Natural killer cell (primary cell): ENCODE data around the gene MINDY1. TPM values are rescaled to one million over a fixed set of nuclear protein-coding genes. Genes with fewer than 3 reads are reported as not detected.

Source experiments
- ATAC-seq, 3 donors: fragments of 150-1000 bp in 2 of 3; fragments of 200-7000 bp in 1 of 3; cut with Tn5 transposase; 1 replicate in 1 of 3; 2 replicates in 2 of 3; pipeline ENCODE4 v1.10.0; 2021; ENCODE audit warnings: mild to moderate bottlenecking in 2 of 3, moderate library complexity in 2 of 3
- DNase-seq, 2 donors: peaks; one replicate each; pipeline versions ENCODE4 v3.0.0 to v3.0.0-alpha.2; 2013 to 2021; ENCODE audit warnings: mixed read lengths in 1 of 2
- H3K27ac ChIP-seq: one replicate; pipeline ENCODE4 v1.5.1; 2013; ENCODE audit warnings: mild to moderate bottlenecking, low read length
- H3K27me3 ChIP-seq: one replicate; pipeline ENCODE4 v1.6.1; 2013; ENCODE audit warnings: low read length; ENCODE audit not compliant: control insufficient read depth, insufficient read depth
- H3K36me3 ChIP-seq: one replicate; pipeline ENCODE4 v1.6.1; 2013; ENCODE audit warnings: low read length; ENCODE audit not compliant: control insufficient read depth, insufficient read depth
- H3K4me1 ChIP-seq: one replicate; pipeline ENCODE4 v1.6.1; 2013; ENCODE audit warnings: low read length; ENCODE audit not compliant: control insufficient read depth, insufficient read depth
- H3K4me3 ChIP-seq: one replicate; pipeline ENCODE4 v1.5.1; 2013; ENCODE audit warnings: low read length
- H3K9me3 ChIP-seq: one replicate; pipeline ENCODE4 v1.6.1; 2013; ENCODE audit warnings: low read length; ENCODE audit not compliant: control insufficient read depth, insufficient read depth
- H3K27ac Mint-ChIP-seq, 2 donors: one replicate each; pipeline ENCODE4 v1.8.0; 2022; ENCODE audit warnings: mild to moderate bottlenecking in 2 of 2, mixed read lengths in 2 of 2, moderate library complexity in 1 of 2
- H3K27me3 Mint-ChIP-seq, 2 donors: one replicate each; pipeline ENCODE4 v1.8.0; 2022; ENCODE audit warnings: low read depth in 2 of 2, mixed read lengths in 2 of 2
- H3K36me3 Mint-ChIP-seq: one replicate; pipeline ENCODE4 v1.8.0; 2022; ENCODE audit warnings: mixed read lengths
- H3K4me1 Mint-ChIP-seq, 2 donors: one replicate each; pipeline ENCODE4 v1.8.0; 2022; ENCODE audit warnings: mixed read lengths in 2 of 2
- H3K4me3 Mint-ChIP-seq: one replicate; pipeline ENCODE4 v1.8.0; 2022; ENCODE audit warnings: mild to moderate bottlenecking, moderate library complexity, mixed read lengths
- H3K9me3 Mint-ChIP-seq, 2 donors: one replicate each; pipeline ENCODE4 v1.8.0; 2022; ENCODE audit warnings: mixed read lengths in 2 of 2
- WGBS: methylation state at CpG from one replicate; pipeline ENCODE4 v1.1.7; 2013; ENCODE audit warnings: missing lambda C conversion rate; ENCODE audit not compliant: insufficient coverage; 5-methylcytosine and 5-hydroxymethylcytosine counted together
- intact Hi-C: fragments of 100-400 bp; cut with micrococcal nuclease; formaldehyde crosslinking; loops from one replicate; pipeline ENCODE4 v1.14.2; 2022
- total RNA-seq, 4 donors: library from RNA; stranded (reverse); fragments of 120-200 nt in 1 of 4; gene quantifications; one replicate each; pipeline versions ENCODE4 v1.2.3 to v1.2.4, GENCODE V29; 2013 to 2022
- TF ChIP-seq, protein P1 (sequence below): fragments of 200-600 bp; IDR thresholded peaks from one replicate; pipeline ENCODE4 v1.8.0; 2022; ENCODE audit warnings: antibody characterized with exemption

Gene MINDY1
- total RNA-seq, 3 donors from 2014 or later (not counting 1 experiment from before 2014, with no cell fraction given) = 14.0 to 15.6 (median 15.2) TPM

GRCh38 chr1:151005729-151006319 is 878 bp downstream of the MINDY1 start:
- intact Hi-C loops = no loop called here
- Histone ChIP-seq H3K4me3 (peak overlapping the region; percentile 51), H3K36me3 (no peaks in the 10 kb centered on the region), H3K27me3 (no peaks in the 10 kb centered on the region), H3K27ac (peak overlapping the region; percentile 95), H3K4me1 (peaks cover 63% of the 10 kb centered on the region), H3K9me3 (no peaks in the 10 kb centered on the region)
- WGBS = 57% methylated on average over 3 of the region's 4 CpGs
- peak overlapping the region; percentile 94 for H3K4me3 Mint-ChIP-seq
- H3K9me3 Mint-ChIP-seq = no peaks in the 10 kb centered on the region
- peak overlapping the region; percentile 95 to 96 for H3K27ac Mint-ChIP-seq
- ATAC-seq = no peak
- H3K27me3 Mint-ChIP-seq = no peaks in the 10 kb centered on the region
- H3K4me1 Mint-ChIP-seq = peaks cover 47 to 60% of the 10 kb centered on the region in 2 donors
- H3K36me3 Mint-ChIP-seq = no peaks in the 10 kb centered on the region
- TF ChIP-seq, protein P1, sequence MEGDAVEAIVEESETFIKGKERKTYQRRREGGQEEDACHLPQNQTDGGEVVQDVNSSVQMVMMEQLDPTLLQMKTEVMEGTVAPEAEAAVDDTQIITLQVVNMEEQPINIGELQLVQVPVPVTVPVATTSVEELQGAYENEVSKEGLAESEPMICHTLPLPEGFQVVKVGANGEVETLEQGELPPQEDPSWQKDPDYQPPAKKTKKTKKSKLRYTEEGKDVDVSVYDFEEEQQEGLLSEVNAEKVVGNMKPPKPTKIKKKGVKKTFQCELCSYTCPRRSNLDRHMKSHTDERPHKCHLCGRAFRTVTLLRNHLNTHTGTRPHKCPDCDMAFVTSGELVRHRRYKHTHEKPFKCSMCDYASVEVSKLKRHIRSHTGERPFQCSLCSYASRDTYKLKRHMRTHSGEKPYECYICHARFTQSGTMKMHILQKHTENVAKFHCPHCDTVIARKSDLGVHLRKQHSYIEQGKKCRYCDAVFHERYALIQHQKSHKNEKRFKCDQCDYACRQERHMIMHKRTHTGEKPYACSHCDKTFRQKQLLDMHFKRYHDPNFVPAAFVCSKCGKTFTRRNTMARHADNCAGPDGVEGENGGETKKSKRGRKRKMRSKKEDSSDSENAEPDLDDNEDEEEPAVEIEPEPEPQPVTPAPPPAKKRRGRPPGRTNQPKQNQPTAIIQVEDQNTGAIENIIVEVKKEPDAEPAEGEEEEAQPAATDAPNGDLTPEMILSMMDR = no peak
- peak in 1 of 2 donors; percentile 35 for DNase-seq

- peaks cover 31 to 42% of the 10 kb centered on the region in 2 donors for H3K4me1 Mint-ChIP-seq
- Histone ChIP-seq H3K36me3 (peaks cover 5% of the 10 kb centered on the region), H3K27ac (no peak overlapping the region), H3K27me3 (no peaks in the 10 kb centered on the region), H3K4me1 (peaks cover 52% of the 10 kb centered on the region), H3K4me3 (no peak overlapping the region), H3K9me3 (no peaks in the 10 kb centered on the region)
- intact Hi-C loops = no loop called here
- peak overlapping the region in 1 of 2 donors; percentile 69 for H3K27ac Mint-ChIP-seq
- TF ChIP-seq, protein P1 = no peak
- DNase-seq (peak in 1 of 2 donors; percentile 48), ATAC-seq (no peak)
- no peaks in the 10 kb centered on the region for H3K36me3 Mint-ChIP-seq
- H3K9me3 Mint-ChIP-seq = no peaks in the 10 kb centered on the region
- H3K4me3 Mint-ChIP-seq = no peak overlapping the region
- H3K27me3 Mint-ChIP-seq = no peaks in the 10 kb centered on the region
These were observed 3.5 kb downstream of the MINDY1 start for GRCh38 chr1:151003180-151003579.

- Mint-ChIP-seq H3K27ac (peak overlapping the region in 1 of 2 donors; percentile 69), H3K4me1 (peaks cover 26 to 36% of the 10 kb centered on the region in 2 donors), H3K4me3 (no peak overlapping the region), H3K36me3 (no peaks in the 10 kb centered on the region), H3K9me3 (no peaks in the 10 kb centered on the region), H3K27me3 (no peaks in the 10 kb centered on the region)
- no peak for ATAC-seq
- Histone ChIP-seq H3K4me3 (no peak overlapping the region), H3K27ac (no peak overlapping the region), H3K9me3 (no peaks in the 10 kb centered on the region), H3K36me3 (peaks cover 9% of the 10 kb centered on the region), H3K27me3 (no peaks in the 10 kb centered on the region), H3K4me1 (peaks cover 49% of the 10 kb centered on the region)
- TF ChIP-seq, protein P1 = no peak
- intact Hi-C loops = no loop called here
- no peak for DNase-seq
- WGBS = 84% methylated on average over 2 of the region's 2 CpGs
These were observed 4.1 kb downstream of the MINDY1 start for GRCh38 chr1:151002611-151003010.

DNA sequence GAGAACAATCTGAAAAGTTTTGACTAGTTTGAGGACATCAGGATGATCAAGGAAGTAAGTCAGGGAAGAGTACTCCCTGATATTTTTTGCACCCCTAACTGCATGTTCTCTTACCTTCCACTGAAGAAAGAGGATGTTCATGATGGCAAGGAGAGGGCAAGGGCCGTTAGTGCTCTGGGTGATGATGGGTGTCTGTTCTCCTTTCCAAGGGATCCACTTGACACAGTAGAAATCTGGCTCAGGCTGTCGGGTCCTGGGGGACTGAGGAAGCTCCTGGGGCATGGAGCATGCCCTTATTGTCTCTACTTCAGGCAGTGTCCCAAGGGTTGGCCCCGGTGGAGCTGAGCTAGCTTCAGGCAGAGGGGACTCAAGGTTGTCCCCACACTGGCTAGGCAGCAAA is 4.7 kb downstream of the MINDY1 start:
- H3K27ac Mint-ChIP-seq = no peak overlapping the region

More for the DNA sequence above, 4.7 kb downstream of the MINDY1 start:
- intact Hi-C loops = no loop called here
- Histone ChIP-seq H3K36me3 (peaks cover 12% of the 10 kb centered on the region), H3K27ac (no peak overlapping the region), H3K27me3 (no peaks in the 10 kb centered on the region), H3K4me3 (no peak overlapping the region), H3K4me1 (peaks cover 43% of the 10 kb centered on the region), H3K9me3 (no peaks in the 10 kb centered on the region)
- Mint-ChIP-seq H3K36me3 (no peaks in the 10 kb centered on the region), H3K4me3 (no peak overlapping the region), H3K4me1 (peaks cover 20 to 30% of the 10 kb centered on the region in 2 donors), H3K9me3 (no peaks in the 10 kb centered on the region), H3K27me3 (no peaks in the 10 kb centered on the region)
- 86% methylated on average over 3 of the region's 3 CpGs for WGBS
- ATAC-seq (no peak), DNase-seq (no peak)
- TF ChIP-seq, protein P1 = no peak
